Choroid plexus epithelial cell (primary cell): Measurements from ENCODE around the gene BLVRB.
"Not testable (repeated sequence)": the region's sequence is repeated elsewhere in the genome, so short reads cannot be mapped to it uniquely, and the experiment has no call there.

Experiments used
- DNase-seq: peaks from one replicate; pipeline ENCODE4 v3.0.0-alpha.2; 2010; ENCODE audit warnings: low read depth
- H3K4me3 ChIP-seq: 2 replicates; pipeline ENCODE4 v1.5.1; 2011; ENCODE audit warnings: low read depth, mild to moderate bottlenecking, control low read depth, low read length, moderate library complexity
- TF ChIP-seq, protein P1 (sequence below): conservative IDR thresholded peaks from 2 replicates; pipeline ENCODE4 v1.5.1; 2011; ENCODE audit warnings: low read depth, mild to moderate bottlenecking, control low read depth, inconsistent platforms, low read length, moderate library complexity

BLVRB gene

DNA sequence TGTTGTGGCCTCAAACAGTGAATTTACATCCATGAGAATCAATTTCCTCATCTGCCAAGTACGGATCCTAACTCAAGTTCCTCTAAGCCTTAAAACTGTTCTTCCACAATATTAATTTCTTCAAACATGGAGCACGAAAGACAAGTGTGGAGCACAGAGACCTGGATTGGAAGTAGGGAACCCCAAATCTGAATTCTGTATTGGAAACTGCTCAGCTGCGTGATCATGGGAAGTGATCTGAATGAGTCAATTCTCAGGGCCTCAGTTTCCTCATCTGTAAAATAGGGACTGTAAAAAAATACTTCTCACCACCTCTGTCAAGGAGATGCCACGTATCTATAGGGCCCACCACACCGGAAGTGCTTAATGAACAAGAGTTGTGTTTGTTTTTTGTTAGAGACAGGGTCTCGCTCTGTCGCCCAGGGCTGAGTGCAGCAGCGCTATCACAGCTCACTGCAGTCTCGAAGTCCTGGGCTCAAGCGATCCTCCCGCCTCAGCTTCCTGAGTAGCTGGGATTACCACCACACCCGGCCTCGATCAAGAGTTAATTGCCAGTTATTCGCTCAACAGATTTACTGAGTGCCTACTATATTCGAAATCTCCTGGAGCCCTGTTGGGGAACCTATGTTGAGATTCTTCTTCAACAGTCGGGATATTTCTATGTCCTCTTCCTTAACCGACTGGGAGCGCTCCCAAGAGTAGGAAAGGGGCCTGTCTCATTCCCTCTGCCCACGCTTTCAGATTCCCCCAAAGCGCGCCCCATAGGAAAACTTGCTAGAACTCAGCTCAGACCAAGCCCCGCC, 23.0 kb downstream of the BLVRB start:
- no peak for DNase-seq
- peak overlapping the region; percentile 57 for H3K4me3 ChIP-seq
- TF ChIP-seq, protein P1, sequence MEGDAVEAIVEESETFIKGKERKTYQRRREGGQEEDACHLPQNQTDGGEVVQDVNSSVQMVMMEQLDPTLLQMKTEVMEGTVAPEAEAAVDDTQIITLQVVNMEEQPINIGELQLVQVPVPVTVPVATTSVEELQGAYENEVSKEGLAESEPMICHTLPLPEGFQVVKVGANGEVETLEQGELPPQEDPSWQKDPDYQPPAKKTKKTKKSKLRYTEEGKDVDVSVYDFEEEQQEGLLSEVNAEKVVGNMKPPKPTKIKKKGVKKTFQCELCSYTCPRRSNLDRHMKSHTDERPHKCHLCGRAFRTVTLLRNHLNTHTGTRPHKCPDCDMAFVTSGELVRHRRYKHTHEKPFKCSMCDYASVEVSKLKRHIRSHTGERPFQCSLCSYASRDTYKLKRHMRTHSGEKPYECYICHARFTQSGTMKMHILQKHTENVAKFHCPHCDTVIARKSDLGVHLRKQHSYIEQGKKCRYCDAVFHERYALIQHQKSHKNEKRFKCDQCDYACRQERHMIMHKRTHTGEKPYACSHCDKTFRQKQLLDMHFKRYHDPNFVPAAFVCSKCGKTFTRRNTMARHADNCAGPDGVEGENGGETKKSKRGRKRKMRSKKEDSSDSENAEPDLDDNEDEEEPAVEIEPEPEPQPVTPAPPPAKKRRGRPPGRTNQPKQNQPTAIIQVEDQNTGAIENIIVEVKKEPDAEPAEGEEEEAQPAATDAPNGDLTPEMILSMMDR = no peak

DNA sequence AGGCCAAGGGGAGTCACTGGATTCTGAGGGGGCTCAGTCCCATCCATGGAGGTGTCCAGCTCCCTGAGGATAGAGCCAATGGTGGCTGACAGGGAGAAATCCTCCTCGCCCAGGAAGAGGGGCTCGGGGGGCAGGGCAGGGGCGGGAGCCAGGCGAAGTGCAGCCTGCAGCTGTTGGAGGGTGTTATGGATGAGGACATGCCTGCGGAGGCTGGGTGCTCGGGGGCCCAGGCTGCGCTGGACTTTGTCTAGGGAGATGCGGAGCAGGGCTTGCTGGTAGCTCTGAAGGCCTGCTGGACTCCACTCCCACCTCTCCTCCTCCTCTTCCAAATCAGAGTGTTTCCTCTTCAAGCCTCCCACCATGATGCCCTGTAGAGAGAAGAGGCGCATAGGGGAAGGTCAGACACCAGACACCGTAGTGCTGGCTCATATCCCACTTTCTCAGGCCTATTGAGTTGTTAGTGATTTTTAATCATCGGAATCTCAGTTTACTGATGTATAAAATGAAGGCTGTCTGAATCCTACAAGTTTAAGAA, 23.8 kb downstream of the BLVRB start:
- H3K4me3 ChIP-seq = peak overlapping the region; percentile 57
- TF ChIP-seq, protein P1 = no peak
- DNase-seq = peak; percentile 12

DNA sequence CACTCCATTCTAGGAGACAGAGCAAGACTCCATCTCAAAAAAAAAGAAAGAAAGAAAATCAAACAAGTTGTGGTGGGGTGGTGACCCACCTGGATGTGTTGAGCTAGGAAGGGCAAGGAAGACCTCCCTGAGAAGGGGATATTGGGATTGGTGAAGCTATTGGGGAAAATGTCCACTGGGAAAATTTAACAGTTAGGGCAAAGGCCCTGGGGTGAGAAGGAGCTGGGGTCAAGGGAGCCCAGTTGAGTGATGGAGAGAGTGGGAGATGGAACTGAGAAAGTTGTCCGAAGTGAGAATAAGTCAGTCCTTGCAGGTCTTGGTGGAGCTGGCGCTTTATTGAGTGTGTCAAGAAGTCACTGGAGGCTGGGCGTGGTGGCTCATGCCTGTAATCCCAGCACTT, 27.3 kb downstream of the BLVRB start:
- TF ChIP-seq, protein P1 = no peak
- H3K4me3 ChIP-seq = no peak overlapping the region
- no peak for DNase-seq

DNA sequence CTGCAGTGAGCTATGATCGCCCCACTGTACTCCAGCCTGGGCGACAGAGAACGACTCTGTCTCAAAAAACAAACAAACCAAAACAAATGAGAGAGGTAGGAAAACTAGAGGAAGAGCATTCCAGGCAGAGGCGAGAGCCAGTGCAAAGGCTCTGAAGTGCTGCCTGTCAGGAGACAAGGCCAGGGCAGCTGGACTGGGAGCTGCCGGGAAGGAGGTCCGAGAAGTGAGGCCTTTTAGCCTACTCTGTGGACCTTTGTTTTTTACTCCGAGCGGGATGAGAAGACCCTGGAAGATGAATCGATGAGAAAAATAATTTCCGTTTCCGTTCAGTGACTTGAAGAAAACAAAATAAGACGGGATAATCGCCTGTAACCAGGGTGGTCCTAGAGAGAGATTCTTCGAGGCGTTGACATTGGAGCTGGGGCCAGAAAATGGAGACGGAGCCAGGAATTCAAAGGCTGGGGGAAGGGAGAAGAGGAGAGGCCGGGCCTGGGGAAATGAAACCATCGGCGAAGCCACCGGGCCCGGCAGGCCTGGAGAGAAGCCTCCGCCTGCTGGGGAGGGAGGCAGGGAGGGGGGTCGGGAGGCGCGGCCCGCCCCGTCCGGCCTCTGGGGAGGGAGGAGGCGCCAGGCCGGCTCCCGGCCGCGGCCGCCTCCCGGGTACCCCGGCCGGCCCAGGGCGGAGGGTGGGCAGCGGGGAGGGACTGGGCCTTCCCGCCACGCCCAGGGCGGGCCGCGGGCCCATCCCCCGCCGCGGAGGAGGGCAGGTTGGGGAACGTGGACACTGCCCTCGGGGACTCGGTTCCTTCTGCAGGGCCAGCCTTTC, 31.9 kb downstream of the BLVRB start:
- TF ChIP-seq, protein P1 = no peak
- DNase-seq = peak; percentile 95
- peak overlapping the region; percentile 52 for H3K4me3 ChIP-seq

DNA sequence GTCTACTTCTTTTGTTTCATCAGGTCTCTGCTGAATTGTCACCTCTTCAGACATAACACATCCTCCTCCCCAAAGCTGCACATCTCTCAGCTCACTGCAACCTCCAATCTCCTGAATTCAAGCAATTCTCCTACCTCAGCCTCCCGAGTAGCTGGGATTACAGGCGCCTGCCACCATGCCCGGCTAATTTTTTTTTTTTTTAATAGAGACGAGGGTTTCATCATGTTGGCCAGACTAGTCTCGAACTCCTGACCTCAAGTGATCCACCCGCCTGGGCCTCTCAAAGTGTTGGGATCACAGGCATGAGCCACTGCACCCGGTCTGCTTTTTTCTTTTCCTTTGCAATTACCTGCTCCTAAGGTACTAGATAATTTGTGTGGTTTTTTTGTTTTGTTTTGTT, 32.8 kb downstream of the BLVRB start:
- not testable (repeated sequence) for DNase-seq
- H3K4me3 ChIP-seq = peak overlapping the region; percentile 52

DNA sequence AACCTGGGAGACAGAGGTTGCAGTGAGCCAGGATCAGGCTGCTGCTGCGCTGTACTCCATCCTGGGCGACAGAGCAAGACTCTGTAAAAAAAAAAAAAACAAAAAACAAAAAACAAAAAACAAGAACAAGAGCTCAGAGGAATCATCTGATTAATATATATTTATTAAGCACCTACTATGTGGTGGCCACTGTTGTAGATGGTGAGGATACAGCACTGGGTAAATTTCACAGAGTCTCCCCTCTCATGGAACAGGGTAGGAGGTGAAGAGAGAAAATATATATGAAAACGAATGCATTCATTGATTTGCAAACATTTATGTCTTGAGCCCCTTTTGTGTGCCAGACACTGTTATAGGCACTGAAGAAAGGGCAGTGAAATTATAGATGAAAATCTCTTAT, 33.8 kb downstream of the BLVRB start:
- H3K4me3 ChIP-seq = no peak overlapping the region
- DNase-seq = no peak
- TF ChIP-seq, protein P1 = no peak

DNA sequence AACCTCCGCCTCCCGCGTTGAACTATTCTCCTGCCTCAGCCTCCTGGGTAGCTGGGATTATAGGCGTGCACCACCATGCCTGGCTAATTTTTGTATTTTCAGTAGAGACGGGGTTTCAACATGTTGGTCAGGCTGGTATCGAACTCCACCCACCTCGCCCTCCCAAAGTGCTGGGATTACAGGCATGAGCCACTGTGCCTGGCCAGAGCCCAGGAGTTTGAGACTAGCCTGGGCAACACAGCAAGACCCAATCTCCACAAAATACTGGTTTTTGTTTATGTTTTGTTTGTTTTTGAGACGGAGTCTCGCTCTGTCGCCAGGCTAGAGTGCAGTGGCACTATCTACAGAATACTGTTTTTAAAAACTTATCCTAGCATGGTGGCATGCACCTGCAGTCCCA, 35.3 kb downstream of the BLVRB start:
- not testable (repeated sequence) for DNase-seq, H3K4me3 ChIP-seq

DNA sequence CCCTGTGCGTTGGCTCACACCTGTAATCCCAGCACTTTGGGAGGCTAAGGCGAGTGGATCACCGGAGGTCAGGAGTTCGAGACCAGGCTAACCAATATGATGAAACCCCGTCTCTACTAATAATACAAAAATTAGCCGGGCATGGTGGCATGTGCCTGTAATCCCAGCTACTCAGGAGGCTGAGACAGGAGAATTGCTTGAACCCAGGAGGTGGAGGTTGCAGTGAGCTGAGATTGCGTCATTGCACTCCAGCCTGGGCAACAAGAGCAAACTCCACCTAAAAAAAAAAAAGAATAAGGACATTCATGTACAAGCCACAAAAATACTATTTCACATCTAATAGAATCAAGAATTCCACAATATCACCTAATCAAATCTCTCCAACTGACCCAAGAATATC, 37.3 kb downstream of the BLVRB start:
- not testable (repeated sequence) for DNase-seq, H3K4me3 ChIP-seq
